22Rv1 (cell line): ENCODE data around the gene ZNF611.
"Not testable (repeated sequence)": the region's sequence is repeated elsewhere in the genome, so short reads cannot be mapped to it uniquely, and the experiment has no call there.

Experiments used
- H3K27ac ChIP-seq: fragments of 450-650 bp; 2 replicates; pipeline ENCODE4 v1.5.1; 2017
- CTCF ChIP-seq: fragments of 450-650 bp; IDR thresholded peaks from 2 replicates; pipeline ENCODE4 v1.5.1; 2017; ENCODE audit warnings: mild to moderate bottlenecking
- ZFX ChIP-seq: fragments of 450-650 bp; IDR thresholded peaks from 2 replicates; pipeline ENCODE4 v1.6.1; 2017; ENCODE audit warnings: antibody characterized with exemption, borderline replicate concordance

ZNF611 gene

GRCh38 chr19:52734893-52735661 lies at the start of gene ZNF611:
TSS of gene ZNF611 (minus strand) at chr19:52735044. CDS start at chr19:52715894, 19,150 bp downstream.
- TF ChIP-seq CTCF, result peak; percentile 54
- TF ChIP-seq ZFX, result no peak
- H3K27ac ChIP-seq, result peak within 1 kb of the TSS; percentile 96

- H3K27ac ChIP-seq, result not testable (repeated sequence)
These were observed 48.0 kb upstream of the ZNF611 start for GRCh38 chr19:52782864-52783263.

GRCh38 chr19:52778811-52779210 lies 44.0 kb upstream of the ZNF611 start:
- no peak overlapping the region for H3K27ac ChIP-seq
- TF ChIP-seq ZFX (no peak), CTCF (no peak)

GRCh38 chr19:52756447-52756846 lies 21.6 kb upstream of the ZNF611 start:
- not testable (repeated sequence) for H3K27ac ChIP-seq

GRCh38 chr19:52749780-52750179 lies 14.9 kb upstream of the ZNF611 start:
- no peak for TF ChIP-seq ZFX
- no peak for TF ChIP-seq CTCF

GRCh38 chr19:52748336-52748950 lies 13.6 kb upstream of the ZNF611 start:
- no peak overlapping the region for H3K27ac ChIP-seq
- TF ChIP-seq ZFX (no peak), CTCF (peak; percentile 36)

More at GRCh38 chr19:52749780-52750179, 14.9 kb upstream of the ZNF611 start:
- no peak overlapping the region for H3K27ac ChIP-seq

GRCh38 chr19:52745919-52746318 lies 11.1 kb upstream of the ZNF611 start:
- not testable (repeated sequence) for H3K27ac ChIP-seq

GRCh38 chr19:52743091-52743490 lies 8.2 kb upstream of the ZNF611 start:
- TF ChIP-seq CTCF (no peak), ZFX (no peak)
- no peak overlapping the region for H3K27ac ChIP-seq

GRCh38 chr19:52742516-52742915 lies 7.7 kb upstream of the ZNF611 start:
- no peak for TF ChIP-seq ZFX
- no peak overlapping the region for H3K27ac ChIP-seq
